ENCODE results near the gene MGAM2.

MGAM2 gene

GRCh38 chr7:142111499-142111898 lies at the start of gene MGAM2:
MGAM2 (plus strand) TSS chr7:142111718; CDS start chr7:142116874, 5,156 bp downstream.
- DNase-seq (ENCODE audit: low spot score) = no peak
- in situ Hi-C loops (cut with MboI; ENCODE audit: low sequenced_read_pairs, unreplicated experiment) = no loop called here
- no peak for TF ChIP-seq CTCF (IDR thresholded peaks at IDR 0.05; ENCODE audit: borderline replicate concordance, control extremely low read depth, extremely low read depth, insufficient read depth, missing control alignments)

- DNase-seq (ENCODE audit: low spot score) = no peak
- no peak for TF ChIP-seq CTCF (IDR thresholded peaks at IDR 0.05; ENCODE audit: borderline replicate concordance, control extremely low read depth, extremely low read depth, insufficient read depth, missing control alignments)
- in situ Hi-C loops (cut with MboI; ENCODE audit: low sequenced_read_pairs, unreplicated experiment) = no loop called here
Measured at GRCh38 chr7:142063551-142064442, 47.7 kb upstream of the MGAM2 start.

- in situ Hi-C loops (cut with MboI; ENCODE audit: low sequenced_read_pairs, unreplicated experiment) = no loop called here
- no peak for TF ChIP-seq CTCF (IDR thresholded peaks at IDR 0.05; ENCODE audit: borderline replicate concordance, control extremely low read depth, extremely low read depth, insufficient read depth, missing control alignments)
- no peak for DNase-seq (ENCODE audit: low spot score)
Measured at GRCh38 chr7:142066536-142066935, 45.0 kb upstream of the MGAM2 start.

- no peak for TF ChIP-seq CTCF (IDR thresholded peaks at IDR 0.05; ENCODE audit: borderline replicate concordance, control extremely low read depth, extremely low read depth, insufficient read depth, missing control alignments)
- DNase-seq (ENCODE audit: low spot score) = no peak
- in situ Hi-C loops (cut with MboI; ENCODE audit: low sequenced_read_pairs, unreplicated experiment) = no loop called here
Measured at GRCh38 chr7:142077762-142078161, 33.8 kb upstream of the MGAM2 start.

- no peak for TF ChIP-seq CTCF (IDR thresholded peaks at IDR 0.05; ENCODE audit: borderline replicate concordance, control extremely low read depth, extremely low read depth, insufficient read depth, missing control alignments)
- in situ Hi-C loops (cut with MboI; ENCODE audit: low sequenced_read_pairs, unreplicated experiment) = no loop called here
- DNase-seq (ENCODE audit: low spot score) = no peak
Measured at GRCh38 chr7:142083605-142084004, 27.9 kb upstream of the MGAM2 start.

- DNase-seq (ENCODE audit: low spot score) = no peak
- in situ Hi-C loops (cut with MboI; ENCODE audit: low sequenced_read_pairs, unreplicated experiment) = no loop called here
- TF ChIP-seq CTCF (IDR thresholded peaks at IDR 0.05; ENCODE audit: borderline replicate concordance, control extremely low read depth, extremely low read depth, insufficient read depth, missing control alignments) = no peak
Measured at GRCh38 chr7:142085428-142085827, 26.1 kb upstream of the MGAM2 start.

All from GM13976 (cell line).